Hematopoietic multipotent progenitor cell treated with erythropoietin and hydrocortisone succinate and interleukin-3 and kit ligand, for 8 days (in vitro differentiated cells): ENCODE results near the gene HCRT.
A peak's percentile ranks its signal among the peaks of the same experiment; 100 is the strongest.

Experiments used
- DNase-seq: peaks from one replicate; pipeline ENCODE4 v3.0.0-alpha.2; 2015

Gene HCRT

DNA sequence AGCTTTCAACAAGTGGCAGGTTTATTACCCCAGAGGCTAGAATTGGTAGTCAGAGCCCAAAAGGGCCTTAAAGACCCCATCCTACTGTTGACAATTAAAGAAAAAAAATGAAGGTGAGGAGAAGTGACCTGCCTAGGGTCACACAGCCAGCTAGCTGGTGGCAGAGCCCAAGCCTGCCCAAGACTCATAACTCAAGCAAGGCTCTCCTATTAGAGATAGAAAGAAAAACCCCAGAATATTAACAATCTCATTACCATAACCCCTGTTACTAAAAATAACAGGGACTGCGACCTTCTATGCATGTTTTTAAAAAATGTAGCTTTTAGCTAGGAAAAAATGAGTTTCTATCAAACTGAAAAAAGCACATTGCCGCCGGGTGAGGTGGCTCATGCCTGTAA lies 48.6 kb downstream of the HCRT start:
- DNase-seq = no peak

DNA sequence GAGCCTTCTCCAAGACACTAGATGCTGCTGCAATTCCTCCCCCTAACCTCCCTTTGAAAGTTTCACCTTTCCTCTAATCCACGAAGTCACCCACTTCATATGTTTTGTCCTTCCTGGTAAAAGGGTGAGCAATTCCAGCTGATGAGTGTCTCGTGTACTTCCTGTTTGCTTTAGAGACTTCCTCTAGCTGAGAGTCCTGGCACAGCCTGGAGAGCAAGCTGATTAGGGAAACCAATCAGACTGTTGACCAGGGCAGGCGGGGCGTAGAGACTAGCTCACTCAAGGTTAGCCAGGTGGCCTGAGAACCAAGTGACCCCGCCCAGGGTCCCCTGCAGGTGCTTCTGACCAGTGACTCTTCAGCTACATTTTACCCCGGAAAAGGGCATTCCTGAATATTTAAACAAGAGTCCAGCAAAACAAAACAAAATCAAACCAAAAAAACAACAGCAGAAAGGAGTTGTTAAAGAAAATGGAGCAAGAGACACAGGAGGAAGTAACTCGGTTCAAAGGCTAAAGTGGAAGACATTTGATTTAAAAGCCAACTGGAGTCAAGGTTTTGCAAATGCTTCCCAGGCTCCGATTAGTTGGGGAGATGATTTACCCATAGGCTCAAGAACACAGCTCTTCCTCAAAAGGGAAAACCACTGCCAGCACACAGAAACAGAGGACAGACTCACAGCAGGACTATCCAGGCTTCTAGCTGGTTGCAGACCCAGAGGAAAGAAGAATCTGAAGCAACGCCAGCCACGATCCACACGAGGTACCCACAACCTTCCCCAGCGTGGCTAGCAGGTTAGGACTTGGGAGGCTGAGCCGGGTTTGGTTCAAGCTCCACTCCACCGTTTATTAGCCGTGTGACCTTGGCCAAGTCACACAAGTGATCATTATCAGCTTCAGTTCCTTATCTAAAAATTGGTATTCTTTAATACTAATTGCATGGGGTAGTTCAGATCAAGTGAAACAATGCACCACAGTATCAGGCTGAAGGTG lies 49.3 kb downstream of the HCRT start:
- peak; percentile 26 for DNase-seq

DNA sequence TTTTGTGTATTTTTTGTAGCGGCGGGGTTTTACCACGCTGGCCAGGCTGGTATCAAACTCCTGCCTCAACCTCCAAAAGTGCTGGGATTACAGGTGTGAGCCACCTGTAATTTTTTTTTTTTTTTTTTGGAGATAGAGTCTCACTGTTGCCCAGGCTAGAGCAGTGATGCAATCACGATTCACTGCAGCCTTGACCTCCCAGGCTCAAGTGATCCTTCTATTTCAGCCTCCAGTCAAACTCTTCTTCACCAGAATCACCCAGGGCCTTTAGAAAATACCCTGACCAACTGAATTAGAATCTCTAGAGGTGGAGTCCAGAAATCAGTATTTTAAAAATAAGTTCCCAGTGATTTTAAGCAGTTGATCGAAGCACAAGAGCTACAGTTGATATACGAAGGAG lies 50.1 kb downstream of the HCRT start:
- DNase-seq = no peak
